AG04449 (cell line): ENCODE data around the gene CTDNEP1.

Experiments used
- CTCF ChIA-PET: fragments of 350-600 bp; formaldehyde crosslinking; extraction: SDS; loops from one replicate; lab custom pipeline; 2021; ENCODE audit warnings: antibody characterized with exemption; lab: Yijun Ruan, JAX
- POLR2A ChIA-PET: fragments of 400-600, 350-600 bp; formaldehyde crosslinking; extraction: SDS; loops from one replicate; lab custom pipeline; 2020; ENCODE audit warnings: antibody characterized with exemption, inconsistent platforms; lab: Yijun Ruan, JAX
- DNase-seq: peaks from one replicate; pipeline ENCODE4 v3.0.0-alpha.2; 2010; ENCODE audit warnings: low read depth, low spot score
- H3K4me3 ChIP-seq: 2 replicates; pipeline ENCODE4 v1.5.1; 2011; ENCODE audit warnings: low read depth, mild to moderate bottlenecking, control low read depth, low read length
- CTCF ChIP-seq: IDR thresholded peaks from one replicate; pipeline ENCODE4 v1.5.1; 2011; ENCODE audit warnings: mild to moderate bottlenecking, moderate library complexity, low read length, control low read depth, inconsistent platforms; ENCODE audit not compliant: insufficient read depth; ENCODE audit errors: missing control alignments

The CTDNEP1 gene

GRCh38 chr17:7259555-7259889, 8.0 kb upstream of the CTDNEP1 start:
- no peak for DNase-seq
- CTCF ChIA-PET = interaction anchor here (1.2 to 3.3 kb wide), 4 partner anchors 21 to 301 kb away, joined by 3 to 13 read pairs (median 8); no protein-coding TSS in a partner anchor
- H3K4me3 ChIP-seq = no peak overlapping the region
- POLR2A ChIA-PET = interaction anchor here (0.5 to 1.2 kb wide), 3 partner anchors 22 to 70 kb away, joined by 3 to 5 read pairs (median 3); partner anchors contain the start of genes NEURL4 and SLC2A4
- TF ChIP-seq CTCF = no peak

GRCh38 chr17:7258731-7259554, 7.4 kb upstream of the CTDNEP1 start:
- POLR2A ChIA-PET = interaction anchor here (0.5 to 1.2 kb wide), 2 partner anchors 23 to 52 kb away, joined by 3 read pairs; partner anchors contain the start of gene SLC2A4
- no peak overlapping the region for H3K4me3 ChIP-seq
- no peak for TF ChIP-seq CTCF
- DNase-seq = no peak
- CTCF ChIA-PET = interaction anchor here (1.2 to 3.3 kb wide), 4 partner anchors 21 to 302 kb away, joined by 3 to 13 read pairs (median 8); no protein-coding TSS in a partner anchor

- no peak for DNase-seq
- ChIA-PET POLR2A (no interaction called here), CTCF (interaction anchor here (0.7 to 1.4 kb wide), 4 partner anchors 24 to 303 kb away, joined by 3 to 7 read pairs (median 4); partner anchors contain the start of gene SLC2A4)
- no peak for TF ChIP-seq CTCF
- H3K4me3 ChIP-seq = no peak overlapping the region
Observed at GRCh38 chr17:7256766-7257456, 5.4 kb upstream of the CTDNEP1 start.

DNA sequence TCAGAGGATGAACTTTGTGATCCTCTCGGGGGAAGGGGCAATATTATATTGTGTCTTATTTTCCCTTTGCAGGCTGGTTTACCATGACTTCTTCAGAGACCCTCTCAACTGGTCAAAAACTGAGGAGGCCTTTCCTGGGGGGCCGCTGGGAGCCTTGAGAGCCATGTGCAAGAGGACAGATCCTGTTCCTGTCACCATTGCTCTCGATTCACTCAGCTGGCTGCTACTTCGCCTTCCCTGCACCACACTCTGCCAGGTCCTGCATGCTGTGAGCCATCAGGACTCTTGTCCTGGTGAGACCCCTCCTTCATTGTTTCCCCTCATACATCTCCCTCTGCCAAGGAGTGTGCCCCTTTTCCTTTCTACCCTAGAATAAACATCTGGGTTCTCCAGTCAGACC, 3.0 kb upstream of the CTDNEP1 start:
- CTCF ChIA-PET = interaction anchor here (1.4 to 2.2 kb wide), 3 partner anchors 10 to 306 kb away, joined by 3 to 9 read pairs (median 3); partner anchors contain the start of gene SLC2A4
- POLR2A ChIA-PET = no interaction called here
- DNase-seq = no peak
- TF ChIP-seq CTCF = no peak
- H3K4me3 ChIP-seq = no peak overlapping the region

- no peak for DNase-seq
- no peak for TF ChIP-seq CTCF
- H3K4me3 ChIP-seq = peak overlapping the region; percentile 84
- ChIA-PET CTCF (interaction anchor here (2.2 kb wide), 1 partner anchor 12 kb away, joined by 9 read pairs; no protein-coding TSS in a partner anchor), POLR2A (no interaction called here)
Observed at GRCh38 chr17:7253082-7253481, 1.5 kb upstream of the CTDNEP1 start.
